T-cell (primary cell): ENCODE results near the gene ZSCAN5A. TPM values are rescaled to one million over a fixed set of nuclear protein-coding genes. Genes with fewer than 3 reads are reported as not detected.
"Not testable (repeated sequence)": the region's sequence is repeated elsewhere in the genome, so short reads cannot be mapped to it uniquely, and the experiment has no call there.

Experiments used
- ATAC-seq, 4 experiments: fragments of 200-7000 bp in 3 of 4; fragments of 150-1000 bp in 1 of 4; cut with Tn5 transposase; replicated peaks in 1 of 4; 1 replicate in 3 of 4; 2 replicates in 1 of 4; pipeline ENCODE4 v1.10.0; 2021; ENCODE audit warnings: moderate library complexity in 3 of 4, mild to moderate bottlenecking in 2 of 4, moderate number of reproducible peaks in 1 of 4
- CTCF ChIA-PET, 2 donors: fragments of 300-600 bp; sonication (Branson Sonifier 250); formaldehyde crosslinking; loops; one replicate each; lab custom pipeline; 2022; ENCODE audit warnings: antibody characterized with exemption in 2 of 2; lab: Charles Lee
- POLR2A ChIA-PET, 2 donors: fragments of 300-600 bp; sonication (Branson Sonifier 250); formaldehyde crosslinking; loops; one replicate each; lab custom pipeline; 2022; ENCODE audit warnings: antibody characterized with exemption in 2 of 2; lab: Charles Lee
- DNase-seq, 35 experiments: peaks; one replicate each; pipeline versions ENCODE4 v3.0.0 to v3.0.0-alpha.2; 2013 to 2023
- H3K27ac ChIP-seq: one replicate; pipeline ENCODE4 v1.5.1; 2013; ENCODE audit warnings: low read length
- H3K27me3 ChIP-seq, 2 experiments: replicated peaks in 1 of 2; 1 replicate in 1 of 2; 2 replicates in 1 of 2; pipeline versions ENCODE4 v1.6.1 to v1.7.0; 2013; ENCODE audit warnings: low read length in 1 of 2, mixed read lengths in 1 of 2; ENCODE audit not compliant: control insufficient read depth in 2 of 2, insufficient read depth in 2 of 2; ENCODE audit errors: extremely low read depth in 1 of 2
- H3K36me3 ChIP-seq, 2 donors: 1 replicate in 1 of 2; 2 replicates in 1 of 2; pipeline versions ENCODE4 v1.6.1 to v1.7.0; 2013; ENCODE audit warnings: low read length in 1 of 2; ENCODE audit not compliant: control insufficient read depth in 2 of 2, insufficient read depth in 1 of 2; ENCODE audit errors: extremely low read depth in 1 of 2
- H3K4me1 ChIP-seq, 2 experiments: 1 replicate in 1 of 2; 2 replicates in 1 of 2; pipeline versions ENCODE4 v1.6.1 to v1.7.0; 2013; ENCODE audit warnings: low read length in 2 of 2, mixed read lengths in 1 of 2; ENCODE audit not compliant: insufficient read depth in 2 of 2, control insufficient read depth in 1 of 2; ENCODE audit errors: extremely low read depth in 1 of 2
- H3K4me3 ChIP-seq, 2 donors: 1 replicate in 1 of 2; 2 replicates in 1 of 2; pipeline versions ENCODE4 v1.5.1 to v1.7.0; 2013; ENCODE audit warnings: mild to moderate bottlenecking in 2 of 2, low read length in 1 of 2, moderate library complexity in 1 of 2; ENCODE audit not compliant: control insufficient read depth in 1 of 2; ENCODE audit errors: extremely low read depth in 1 of 2
- H3K9me3 ChIP-seq: 2 replicates; pipeline ENCODE4 v1.7.0; 2013
- H3K27ac Mint-ChIP-seq, 2 donors: one replicate each; pipeline ENCODE4 v1.8.0; 2020 to 2021; ENCODE audit warnings: mild to moderate bottlenecking in 2 of 2, mixed read lengths in 2 of 2
- H3K27me3 Mint-ChIP-seq, 2 donors: one replicate each; pipeline ENCODE4 v1.8.0; 2021 to 2022; ENCODE audit warnings: mixed read lengths in 2 of 2
- H3K36me3 Mint-ChIP-seq: one replicate; pipeline ENCODE4 v1.8.0; 2021; ENCODE audit warnings: mixed read lengths
- H3K4me1 Mint-ChIP-seq, 3 donors: one replicate each; pipeline ENCODE4 v1.8.0; 2020 to 2022; ENCODE audit warnings: mixed read lengths in 3 of 3, mild to moderate bottlenecking in 1 of 3
- H3K4me3 Mint-ChIP-seq, 3 donors: one replicate each; pipeline ENCODE4 v1.8.0; 2020 to 2022; ENCODE audit warnings: mild to moderate bottlenecking in 3 of 3, mixed read lengths in 3 of 3, moderate library complexity in 3 of 3
- H3K9me3 Mint-ChIP-seq, 3 donors: one replicate each; pipeline ENCODE4 v1.8.0; 2020 to 2022; ENCODE audit warnings: mixed read lengths in 3 of 3
- WGBS: methylation state at CpG from one replicate; pipeline ENCODE4 v1.1.5; 2013; ENCODE audit warnings: missing lambda C conversion rate; ENCODE audit not compliant: insufficient coverage; 5-methylcytosine and 5-hydroxymethylcytosine counted together
- total RNA-seq, 35 experiments: library from RNA in 6 of 35; stranded (reverse) in 6 of 35; fragments of 120-200 nt in 1 of 35; gene quantifications; one replicate each; pipeline versions ENCODE4 v1.2.1 to v1.2.4 and lab custom pipeline; 2013 to 2026

The ZSCAN5A gene
- total RNA-seq, 5 donors from 2014 or later (not counting 1 experiment from before 2014, with no cell fraction given) = 9.5 to 12.7 (median 11.1) TPM

GRCh38 chr19:56211718-56212117, 102.9 kb downstream of the ZSCAN5A start:
- CTCF ChIA-PET = no interaction called here
- H3K9me3 Mint-ChIP-seq = no peaks in the 10 kb centered on the region
- no peaks in the 10 kb centered on the region for H3K36me3 ChIP-seq
- H3K9me3 ChIP-seq = no peaks in the 10 kb centered on the region
- H3K4me1 ChIP-seq = no peaks in the 10 kb centered on the region
- H3K27ac ChIP-seq = no peak overlapping the region
- POLR2A ChIA-PET = no interaction called here
- H3K27ac Mint-ChIP-seq = no peak overlapping the region
- WGBS = 100% methylated on average over 1 of the region's 4 CpGs
- no peak overlapping the region for H3K4me3 Mint-ChIP-seq
- ATAC-seq = no peak
- DNase-seq = no peak
- no peaks in the 10 kb centered on the region for H3K36me3 Mint-ChIP-seq
- H3K27me3 ChIP-seq = peaks cover 0 to 18% of the 10 kb centered on the region in 2 experiments
- H3K27me3 Mint-ChIP-seq = peaks cover 16 to 33% of the 10 kb centered on the region in 2 donors
- no peak overlapping the region for H3K4me3 ChIP-seq
- H3K4me1 Mint-ChIP-seq = peaks cover 0 to 1% (median under 1%) of the 10 kb centered on the region in 3 donors

- peaks cover 0 to 13% of the 10 kb centered on the region in 2 experiments for H3K27me3 ChIP-seq
- H3K4me1 Mint-ChIP-seq, H3K27ac ChIP-seq, CTCF ChIA-PET, ATAC-seq, H3K36me3 Mint-ChIP-seq, H3K4me1 ChIP-seq, H3K27ac Mint-ChIP-seq, H3K36me3 ChIP-seq, H3K4me3 ChIP-seq, DNase-seq, H3K4me3 Mint-ChIP-seq, H3K9me3 Mint-ChIP-seq, POLR2A ChIA-PET, H3K9me3 ChIP-seq: not testable (repeated sequence)
- 100% methylated on average over 2 of the region's 9 CpGs for WGBS
- H3K27me3 Mint-ChIP-seq = peaks cover 7 to 29% of the 10 kb centered on the region in 2 donors
Observed at GRCh38 chr19:56210036-56210435, 104.6 kb downstream of the ZSCAN5A start.

- POLR2A ChIA-PET = no interaction called here
- no peak for DNase-seq
- Histone ChIP-seq H3K4me1 (no peaks in the 10 kb centered on the region), H3K9me3 (no peaks in the 10 kb centered on the region), H3K27me3 (peaks cover 0 to 13% of the 10 kb centered on the region in 2 experiments), H3K36me3 (no peaks in the 10 kb centered on the region), H3K4me3 (no peak overlapping the region), H3K27ac (no peak overlapping the region)
- Mint-ChIP-seq H3K27ac (no peak overlapping the region), H3K27me3 (peaks cover 4 to 21% of the 10 kb centered on the region in 2 donors), H3K4me3 (no peak overlapping the region), H3K9me3 (no peaks in the 10 kb centered on the region), H3K36me3 (no peaks in the 10 kb centered on the region), H3K4me1 (no peaks in the 10 kb centered on the region)
- ATAC-seq = no peak
- 93% methylated on average over 5 of the region's 12 CpGs for WGBS
- CTCF ChIA-PET = no interaction called here
Observed at GRCh38 chr19:56209091-56209490, 105.5 kb downstream of the ZSCAN5A start.

DNA sequence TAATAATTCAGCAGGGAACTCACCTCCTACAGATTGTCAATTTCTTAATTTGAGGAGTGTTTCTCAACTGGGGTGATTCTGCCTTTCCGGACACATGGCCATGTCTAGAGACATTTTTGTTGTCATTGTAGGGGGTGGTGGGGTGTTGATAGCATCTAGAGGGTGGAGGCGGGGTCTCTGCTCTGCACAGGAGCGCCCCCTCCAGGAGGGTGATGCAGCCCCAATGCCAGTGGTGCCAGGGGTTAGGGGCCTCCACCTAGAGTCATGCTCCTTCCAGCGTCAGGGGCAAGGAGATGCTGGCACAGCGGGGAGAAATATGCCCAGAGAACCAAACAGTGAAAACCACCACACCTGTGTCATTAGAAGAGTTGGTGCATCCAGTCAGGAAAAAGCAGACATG, 107.1 kb downstream of the ZSCAN5A start:
- POLR2A ChIA-PET, DNase-seq, ATAC-seq, H3K9me3 ChIP-seq, H3K27ac ChIP-seq, H3K4me3 Mint-ChIP-seq, H3K4me1 ChIP-seq, H3K36me3 Mint-ChIP-seq, H3K9me3 Mint-ChIP-seq, H3K27ac Mint-ChIP-seq, H3K4me3 ChIP-seq, H3K4me1 Mint-ChIP-seq, CTCF ChIA-PET, H3K36me3 ChIP-seq: not testable (repeated sequence)
- peaks cover 0 to 12% of the 10 kb centered on the region in 2 experiments for H3K27me3 ChIP-seq
- H3K27me3 Mint-ChIP-seq = peaks cover 0 to 15% of the 10 kb centered on the region in 2 donors
- 100% methylated on average over 1 of the region's 5 CpGs for WGBS

DNA sequence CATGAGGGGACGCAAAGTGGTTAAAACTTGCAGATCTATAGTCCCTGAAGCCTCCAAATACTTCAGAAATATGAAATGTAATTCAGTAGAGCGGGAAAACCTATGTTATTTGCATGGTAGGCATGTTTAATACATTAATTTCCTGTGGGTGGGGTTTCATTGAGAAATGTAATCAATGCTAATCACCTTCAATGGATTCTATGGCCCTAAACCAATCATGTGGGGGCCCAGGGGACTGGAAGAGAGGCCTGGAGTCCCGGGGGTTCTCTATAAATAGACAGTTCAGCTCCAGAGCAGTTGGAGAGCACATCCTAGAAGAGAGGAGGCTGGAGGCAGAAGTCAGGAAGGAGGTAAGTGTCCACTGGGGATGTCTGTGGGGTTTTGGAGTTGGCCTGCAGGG, 112.7 kb downstream of the ZSCAN5A start, which contains the start of gene ZSCAN5C:
Gene ZSCAN5C, plus strand, starts transcription at position 301 of the 400 bp plus-strand sequence. CDS start 3,641 bp downstream, outside the sequence.
- no peak within 1 kb of the TSS for H3K4me3 ChIP-seq
- Mint-ChIP-seq H3K27ac (no peak within 1 kb of the TSS), H3K9me3 (no peaks in the 10 kb centered on the region), H3K4me1 (no peaks in the 10 kb centered on the region), H3K36me3 (no peaks in the 10 kb centered on the region), H3K4me3 (no peak within 1 kb of the TSS), H3K27me3 (peaks cover 0 to 11% of the 10 kb centered on the region in 2 donors)
- DNase-seq (no peak), ATAC-seq (no peak)
- H3K36me3 ChIP-seq = no peaks in the 10 kb centered on the region
- POLR2A ChIA-PET = no interaction called here
- WGBS = no CpG with 5 or more reads among the region's 3 CpGs
- H3K27me3 ChIP-seq = peaks cover 0 to 3% of the 10 kb centered on the region in 2 experiments
- H3K4me1 ChIP-seq = no peaks in the 10 kb centered on the region
- H3K27ac ChIP-seq = no peak within 1 kb of the TSS
- H3K9me3 ChIP-seq = no peaks in the 10 kb centered on the region
- CTCF ChIA-PET = no interaction called here

GRCh38 chr19:56199687-56200086, 115.0 kb downstream of the ZSCAN5A start:
- ChIA-PET POLR2A (no interaction called here), CTCF (no interaction called here)
- Histone ChIP-seq H3K4me1 (no peaks in the 10 kb centered on the region), H3K36me3 (no peaks in the 10 kb centered on the region), H3K4me3 (no peak overlapping the region), H3K27me3 (peaks cover 0 to 7% of the 10 kb centered on the region in 2 experiments), H3K9me3 (no peaks in the 10 kb centered on the region), H3K27ac (no peak overlapping the region)
- no peaks in the 10 kb centered on the region for H3K9me3 Mint-ChIP-seq
- ATAC-seq (no peak), DNase-seq (no peak)
- no peak overlapping the region for H3K4me3 Mint-ChIP-seq
- no peak overlapping the region for H3K27ac Mint-ChIP-seq
- WGBS = 100% methylated on average over 2 of the region's 7 CpGs
- no peaks in the 10 kb centered on the region for H3K36me3 Mint-ChIP-seq
- peaks cover 0 to 2% of the 10 kb centered on the region in 2 donors for H3K27me3 Mint-ChIP-seq
- H3K4me1 Mint-ChIP-seq = no peaks in the 10 kb centered on the region

DNA sequence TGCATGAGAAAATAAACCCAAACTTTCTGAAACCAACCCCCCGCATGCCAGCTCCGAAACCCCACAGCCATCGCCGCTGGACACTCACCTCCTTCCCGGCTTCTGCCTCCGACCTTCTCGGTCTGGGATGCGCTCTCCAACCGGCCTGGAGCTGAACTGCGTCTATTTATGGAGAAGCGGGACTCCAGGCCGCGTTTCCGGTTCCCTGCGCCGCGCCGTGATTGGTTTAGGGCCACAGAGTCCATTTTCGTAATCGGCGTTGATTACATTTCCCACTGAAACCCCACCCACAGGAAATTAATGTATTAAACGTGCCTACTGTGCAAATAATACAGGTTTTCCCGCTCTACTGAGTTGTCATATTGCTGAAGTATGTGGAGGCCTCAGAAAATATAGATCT, 117.0 kb downstream of the ZSCAN5A start, which contains the start of gene ZSCAN5B:
Gene ZSCAN5B, minus strand, starts transcription at position 138 of the 400 bp plus-strand sequence. CDS start 4,731 bp downstream, outside the sequence.
- H3K9me3 ChIP-seq, ATAC-seq, H3K36me3 ChIP-seq, H3K9me3 Mint-ChIP-seq, POLR2A ChIA-PET, H3K27ac ChIP-seq, CTCF ChIA-PET, H3K4me1 ChIP-seq, H3K27me3 ChIP-seq, H3K4me3 Mint-ChIP-seq, H3K4me1 Mint-ChIP-seq, H3K27me3 Mint-ChIP-seq, H3K36me3 Mint-ChIP-seq, DNase-seq, H3K4me3 ChIP-seq, H3K27ac Mint-ChIP-seq: not testable (repeated sequence)
- 92% methylated on average over 7 of the region's 23 CpGs for WGBS
